Stimulated activated naive B cell treated with anti-CD40 and anti-IgM and Interleukin-4, amounts not matched to agents 10 μg/mL and 1 μg/mL and 100 μg/mL, for 72 hours (primary cell): Measurements from ENCODE around the gene RNF145.
"Not testable (repeated sequence)": the region's sequence is repeated elsewhere in the genome, so short reads cannot be mapped to it uniquely, and the experiment has no call there.

Source experiments
- ATAC-seq, 2 donors: fragments of 150-1000 bp; cut with Tn5 transposase; replicated peaks; 2 replicates each; pipeline ENCODE4 v1.10.0; 2021; ENCODE audit warnings: moderate library complexity in 1 of 2
- DNase-seq: peaks from one replicate; pipeline ENCODE4 v3.0.0; 2021
- H3K27ac Mint-ChIP-seq: one replicate; pipeline ENCODE4 v1.8.0; 2022; ENCODE audit warnings: mild to moderate bottlenecking, mixed read lengths
- H3K27me3 Mint-ChIP-seq, 2 donors: one replicate each; pipeline ENCODE4 v1.8.0; 2022; ENCODE audit warnings: mixed read lengths in 2 of 2
- H3K36me3 Mint-ChIP-seq, 2 donors: one replicate each; pipeline ENCODE4 v1.8.0; 2022; ENCODE audit warnings: mixed read lengths in 2 of 2, mild to moderate bottlenecking in 1 of 2
- H3K4me1 Mint-ChIP-seq, 2 donors: one replicate each; pipeline ENCODE4 v1.8.0; 2022; ENCODE audit warnings: mixed read lengths in 2 of 2, mild to moderate bottlenecking in 1 of 2
- H3K4me3 Mint-ChIP-seq, 2 donors: one replicate each; pipeline ENCODE4 v1.8.0; 2022; ENCODE audit warnings: mild to moderate bottlenecking in 2 of 2, mixed read lengths in 2 of 2, moderate library complexity in 1 of 2
- H3K9me3 Mint-ChIP-seq, 2 donors: one replicate each; pipeline ENCODE4 v1.8.0; 2022; ENCODE audit warnings: mixed read lengths in 2 of 2, mild to moderate bottlenecking in 1 of 2

The RNF145 gene

GRCh38 chr5:159174511-159175168, 34.7 kb downstream of the RNF145 start:
- H3K4me1 Mint-ChIP-seq = peaks cover 9 to 42% of the 10 kb centered on the region in 2 donors
- DNase-seq = no peak

GRCh38 chr5:159171274-159171673, 38.1 kb downstream of the RNF145 start:
- peaks cover 12 to 19% of the 10 kb centered on the region in 2 donors for H3K36me3 Mint-ChIP-seq
- ATAC-seq (peak in 1 of 2 donors; percentile 57), DNase-seq (no peak)
- peak overlapping the region in 1 of 2 donors; percentile 25 for H3K4me3 Mint-ChIP-seq
- peak overlapping the region; percentile 37 for H3K27ac Mint-ChIP-seq
- peaks cover 13 to 29% of the 10 kb centered on the region in 2 donors for H3K4me1 Mint-ChIP-seq
- no peaks in the 10 kb centered on the region for H3K27me3 Mint-ChIP-seq
- H3K9me3 Mint-ChIP-seq = no peaks in the 10 kb centered on the region

More at GRCh38 chr5:159174511-159175168, 34.7 kb downstream of the RNF145 start:
- ATAC-seq = no peak
- no peaks in the 10 kb centered on the region for H3K27me3 Mint-ChIP-seq
- no peak overlapping the region for H3K4me3 Mint-ChIP-seq
- H3K27ac Mint-ChIP-seq = no peak overlapping the region
- H3K9me3 Mint-ChIP-seq = no peaks in the 10 kb centered on the region
- peaks cover 15 to 19% of the 10 kb centered on the region in 2 donors for H3K36me3 Mint-ChIP-seq

DNA sequence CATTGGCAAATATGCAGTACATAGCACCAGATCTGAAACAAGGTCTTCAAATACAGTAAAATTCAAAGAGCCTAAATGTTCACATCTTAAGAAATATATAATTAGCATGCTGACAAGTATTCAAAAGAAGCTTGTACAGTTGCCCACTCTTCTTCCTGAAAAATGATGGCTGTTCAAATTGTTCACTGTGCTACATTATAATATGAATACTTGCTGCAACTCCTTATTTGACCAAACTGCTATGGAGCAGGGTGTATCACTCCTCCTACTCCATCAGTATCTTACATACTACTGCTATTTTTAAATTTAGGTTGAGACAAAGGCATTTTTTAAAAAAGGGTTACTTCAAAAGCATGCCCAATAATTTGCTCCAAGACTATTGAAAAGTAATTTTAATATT, 39.3 kb downstream of the RNF145 start:
- H3K9me3 Mint-ChIP-seq = no peaks in the 10 kb centered on the region
- H3K36me3 Mint-ChIP-seq = peaks cover 18 to 25% of the 10 kb centered on the region in 2 donors
- no peaks in the 10 kb centered on the region for H3K27me3 Mint-ChIP-seq
- H3K4me3 Mint-ChIP-seq = no peak overlapping the region
- DNase-seq (no peak), ATAC-seq (no peak)
- peaks cover 15 to 22% of the 10 kb centered on the region in 2 donors for H3K4me1 Mint-ChIP-seq
- H3K27ac Mint-ChIP-seq = no peak overlapping the region

DNA sequence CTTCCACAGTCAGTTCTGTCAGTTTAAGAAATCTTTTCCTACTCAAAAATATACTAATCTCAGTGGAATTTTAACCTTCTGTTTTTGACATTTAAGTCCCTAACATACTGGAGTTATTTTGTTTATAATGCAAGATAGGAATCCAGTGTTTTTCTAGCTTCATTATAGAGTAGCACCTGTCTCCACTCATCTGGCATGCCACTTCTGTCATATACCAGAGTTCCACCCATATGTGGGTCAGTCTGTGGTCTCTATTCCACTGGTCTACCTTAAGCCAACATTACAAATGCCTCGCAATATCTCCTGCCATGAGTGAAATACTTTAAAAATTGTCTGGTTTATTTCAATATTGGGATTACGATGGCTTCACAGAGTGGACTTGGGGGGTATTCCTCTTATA, 42.9 kb downstream of the RNF145 start:
- H3K36me3 Mint-ChIP-seq = peaks cover 18 to 34% of the 10 kb centered on the region in 2 donors
- DNase-seq (no peak), ATAC-seq (no peak)
- H3K27me3 Mint-ChIP-seq = no peaks in the 10 kb centered on the region
- peaks cover 15 to 17% of the 10 kb centered on the region in 2 donors for H3K4me1 Mint-ChIP-seq
- H3K27ac Mint-ChIP-seq = no peak overlapping the region
- no peak overlapping the region for H3K4me3 Mint-ChIP-seq
- H3K9me3 Mint-ChIP-seq = no peaks in the 10 kb centered on the region

DNA sequence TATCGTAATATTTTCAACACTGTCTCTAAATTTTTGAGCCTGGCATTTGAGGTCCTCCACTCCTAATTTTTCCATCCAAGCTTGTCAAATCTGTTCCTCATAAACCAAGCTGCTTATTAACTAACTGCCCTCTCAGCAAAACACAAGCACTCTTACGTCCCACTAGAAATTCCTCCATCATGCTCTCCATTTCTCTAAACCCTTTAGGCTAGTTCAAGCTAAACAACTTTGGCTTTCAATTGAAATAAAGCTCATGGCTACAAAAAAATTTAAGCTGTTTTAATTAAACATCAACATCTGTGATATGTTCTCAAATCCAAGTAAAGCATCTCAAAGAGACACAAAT, 45.7 kb downstream of the RNF145 start:
- Mint-ChIP-seq H3K9me3 (no peaks in the 10 kb centered on the region), H3K4me1 (peaks cover 15 to 16% of the 10 kb centered on the region in 2 donors), H3K4me3 (no peak overlapping the region), H3K27ac (peak overlapping the region; percentile 6), H3K36me3 (peaks cover 17 to 39% of the 10 kb centered on the region in 2 donors), H3K27me3 (no peaks in the 10 kb centered on the region)
- no peak for ATAC-seq
- DNase-seq = no peak

DNA sequence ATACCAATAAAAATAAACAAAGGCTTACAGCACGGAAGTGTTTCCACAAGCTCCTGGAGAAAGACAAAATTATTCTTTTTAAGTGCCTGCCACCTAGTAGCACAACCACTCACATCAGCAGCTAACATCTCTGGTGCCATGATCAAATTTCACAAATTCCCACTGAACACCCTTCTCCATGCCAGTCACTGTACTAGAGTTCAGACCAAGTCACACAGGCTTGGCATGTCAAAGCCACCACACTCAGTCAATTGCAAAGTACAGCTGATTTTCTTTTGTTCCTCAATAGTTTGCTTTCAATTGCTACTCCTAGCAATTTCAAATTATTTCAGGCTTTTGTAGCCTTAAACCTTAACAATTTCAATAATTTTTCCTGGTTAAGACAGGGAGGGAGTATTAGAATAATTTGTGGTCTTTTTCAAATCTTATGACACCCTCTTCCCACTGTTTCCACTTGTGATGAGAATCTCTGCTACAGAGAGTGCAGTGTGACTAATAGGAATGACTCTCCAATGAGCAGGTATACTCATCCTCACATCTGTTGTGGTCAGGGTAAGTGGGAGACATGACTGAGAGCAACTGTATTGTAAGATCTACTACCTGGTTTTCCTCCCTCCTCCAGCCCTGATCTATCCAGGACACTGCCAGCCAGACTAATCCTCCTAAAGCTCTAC, 46.2 kb downstream of the RNF145 start:
- H3K27ac Mint-ChIP-seq = peak overlapping the region; percentile 6

GRCh38 chr5:159161361-159162214, 47.8 kb downstream of the RNF145 start:
- peak overlapping the region; percentile 14 for H3K27ac Mint-ChIP-seq
- peaks cover 22 to 42% of the 10 kb centered on the region in 2 donors for H3K36me3 Mint-ChIP-seq
- peaks cover 21 to 29% of the 10 kb centered on the region in 2 donors for H3K4me1 Mint-ChIP-seq
- ATAC-seq (peak in 1 of 2 donors; percentile 55), DNase-seq (no peak)
- H3K27me3 Mint-ChIP-seq = no peaks in the 10 kb centered on the region
- no peaks in the 10 kb centered on the region for H3K9me3 Mint-ChIP-seq
- H3K4me3 Mint-ChIP-seq = no peak overlapping the region

More for the DNA sequence above, 46.2 kb downstream of the RNF145 start:
- DNase-seq = no peak
- Mint-ChIP-seq H3K9me3 (no peaks in the 10 kb centered on the region), H3K27me3 (no peaks in the 10 kb centered on the region), H3K4me3 (no peak overlapping the region), H3K36me3 (peaks cover 22 to 44% of the 10 kb centered on the region in 2 donors), H3K4me1 (peaks cover 19 to 20% of the 10 kb centered on the region in 2 donors)
- peak; percentile 44 to 67 for ATAC-seq

- Mint-ChIP-seq H3K27ac (peak overlapping the region; percentile 38), H3K4me1 (peaks cover 26 to 39% of the 10 kb centered on the region in 2 donors)
Observed at GRCh38 chr5:159158553-159159091, 50.7 kb downstream of the RNF145 start.

DNA sequence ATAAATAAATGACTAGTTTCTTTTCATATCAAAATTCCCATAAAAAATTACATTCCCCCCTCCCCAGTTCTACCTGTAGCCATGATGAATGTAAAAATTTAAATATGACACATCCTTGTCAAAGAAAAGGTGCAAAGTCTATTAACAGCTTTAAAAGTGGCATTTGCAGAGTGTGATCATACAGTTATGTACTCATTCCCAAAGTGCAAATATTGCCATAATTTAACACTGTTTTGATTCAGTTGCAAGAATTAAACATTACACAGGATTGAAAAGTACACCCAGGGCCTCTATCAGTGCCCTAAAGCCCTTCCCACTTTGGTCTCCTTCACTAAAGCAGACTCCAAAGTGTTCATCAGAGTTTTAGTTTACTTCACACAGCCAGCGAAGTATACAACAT, 51.8 kb downstream of the RNF145 start:
- no peak for DNase-seq
- H3K27ac Mint-ChIP-seq = no peak overlapping the region
- no peak overlapping the region for H3K4me3 Mint-ChIP-seq
- H3K9me3 Mint-ChIP-seq = no peaks in the 10 kb centered on the region
- H3K4me1 Mint-ChIP-seq = peaks cover 22 to 35% of the 10 kb centered on the region in 2 donors
- no peak for ATAC-seq
- H3K27me3 Mint-ChIP-seq = no peaks in the 10 kb centered on the region
- peaks cover 15 to 27% of the 10 kb centered on the region in 2 donors for H3K36me3 Mint-ChIP-seq

More at GRCh38 chr5:159158553-159159091, 50.7 kb downstream of the RNF145 start:
- H3K9me3 Mint-ChIP-seq, DNase-seq, H3K27me3 Mint-ChIP-seq, ATAC-seq, H3K4me3 Mint-ChIP-seq: not testable (repeated sequence)
- peaks cover 19 to 34% of the 10 kb centered on the region in 2 donors for H3K36me3 Mint-ChIP-seq

GRCh38 chr5:159156426-159157238, 52.7 kb downstream of the RNF145 start:
- Mint-ChIP-seq H3K36me3 (peaks cover 10 to 23% of the 10 kb centered on the region in 2 donors), H3K4me1 (peaks cover 19 to 35% of the 10 kb centered on the region in 2 donors), H3K27me3 (no peaks in the 10 kb centered on the region), H3K4me3 (no peak overlapping the region), H3K27ac (peak overlapping the region; percentile 32), H3K9me3 (no peaks in the 10 kb centered on the region)
- DNase-seq (no peak), ATAC-seq (peak; percentile 66 to 67)

- H3K4me3 Mint-ChIP-seq = no peak overlapping the region
- H3K9me3 Mint-ChIP-seq = no peaks in the 10 kb centered on the region
- peak overlapping the region; percentile 32 for H3K27ac Mint-ChIP-seq
- peak; percentile 93 for ATAC-seq
- H3K27me3 Mint-ChIP-seq = no peaks in the 10 kb centered on the region
- peaks cover 10 to 17% of the 10 kb centered on the region in 2 donors for H3K36me3 Mint-ChIP-seq
- no peak for DNase-seq
- peaks cover 19 to 35% of the 10 kb centered on the region in 2 donors for H3K4me1 Mint-ChIP-seq
Observed at GRCh38 chr5:159155960-159156359, 53.4 kb downstream of the RNF145 start.

GRCh38 chr5:159152876-159153275, 56.5 kb downstream of the RNF145 start:
- H3K36me3 Mint-ChIP-seq = peaks cover 3 to 5% of the 10 kb centered on the region in 2 donors
- H3K9me3 Mint-ChIP-seq = no peaks in the 10 kb centered on the region
- no peaks in the 10 kb centered on the region for H3K27me3 Mint-ChIP-seq
- DNase-seq = no peak
- no peak overlapping the region for H3K27ac Mint-ChIP-seq
- H3K4me1 Mint-ChIP-seq = peaks cover 14 to 20% of the 10 kb centered on the region in 2 donors
- no peak overlapping the region for H3K4me3 Mint-ChIP-seq
- ATAC-seq = no peak

GRCh38 chr5:159149085-159149484, 60.3 kb downstream of the RNF145 start:
- no peak overlapping the region for H3K4me3 Mint-ChIP-seq
- no peak for DNase-seq
- H3K27ac Mint-ChIP-seq = no peak overlapping the region

More at GRCh38 chr5:159149085-159149484, 60.3 kb downstream of the RNF145 start:
- Mint-ChIP-seq H3K9me3 (peaks cover 0 to 3% of the 10 kb centered on the region in 2 donors), H3K27me3 (peaks cover 0 to 3% of the 10 kb centered on the region in 2 donors), H3K4me1 (no peaks in the 10 kb centered on the region), H3K36me3 (peaks cover 0 to under 1% of the 10 kb centered on the region in 2 donors)
- ATAC-seq = no peak
